DOHH2 (cell line): Measurements from ENCODE around the gene UBE2Q2.
"Not testable (repeated sequence)": the region's sequence is repeated elsewhere in the genome, so short reads cannot be mapped to it uniquely, and the experiment has no call there.

Source experiments
- H3F3A ChIP-seq: fragments of 200-600 bp; sonication (generic), shearing (Covaris generic); 2 replicates; pipeline ENCODE4 v1.6.0; 2016; ENCODE audit warnings: antibody characterized with exemption, mild to moderate bottlenecking; ENCODE audit not compliant: control insufficient read depth, insufficient read depth
- H3K27ac ChIP-seq: fragments of 200-600 bp; sonication (generic); 2 replicates; pipeline ENCODE4 v1.5.1; 2014; ENCODE audit warnings: low read depth, mild to moderate bottlenecking, low read length, moderate library complexity
- H3K27me3 ChIP-seq: fragments of 200-600 bp; sonication (generic); 2 replicates; pipeline ENCODE4 v1.6.1; 2014; ENCODE audit warnings: mild to moderate bottlenecking, low read length, mixed read lengths; ENCODE audit not compliant: control insufficient read depth
- H3K36me3 ChIP-seq: fragments of 200-600 bp; sonication (generic); 2 replicates; pipeline ENCODE4 v1.6.1; 2014; ENCODE audit warnings: mild to moderate bottlenecking, low read length, moderate library complexity, mixed read lengths; ENCODE audit not compliant: control insufficient read depth
- H3K4me1 ChIP-seq: fragments of 200-600 bp; sonication (generic); 2 replicates; pipeline ENCODE4 v1.6.1; 2014; ENCODE audit warnings: mild to moderate bottlenecking, low read length, mixed read lengths; ENCODE audit not compliant: control insufficient read depth
- H3K4me2 ChIP-seq: fragments of 200-600 bp; sonication (generic); 2 replicates; pipeline ENCODE4 v1.6.0; 2014; ENCODE audit warnings: mild to moderate bottlenecking, low read length, moderate library complexity
- H3K4me3 ChIP-seq: fragments of 200-600 bp; sonication (generic); 2 replicates; pipeline ENCODE4 v1.5.1; 2014; ENCODE audit warnings: mild to moderate bottlenecking, low read length, mixed read lengths
- H3K79me2 ChIP-seq: fragments of 200-600 bp; sonication (generic); 2 replicates; pipeline ENCODE4 v1.6.1; 2014; ENCODE audit warnings: mild to moderate bottlenecking, low read length, mixed read lengths; ENCODE audit not compliant: control insufficient read depth
- H3K9me2 ChIP-seq: fragments of 200-600 bp; sonication (generic); replicated peaks from 2 replicates; pipeline ENCODE4 v1.6.1; 2014; ENCODE audit warnings: mild to moderate bottlenecking, low read length, mixed read lengths; ENCODE audit not compliant: control insufficient read depth
- H3K9me3 ChIP-seq: fragments of 200-600 bp; sonication (generic); 2 replicates; pipeline ENCODE4 v1.6.1; 2014; ENCODE audit warnings: antibody characterized with exemption, low read length, mixed read lengths; ENCODE audit not compliant: control insufficient read depth, insufficient read depth
- H4K20me1 ChIP-seq: fragments of 200-600 bp; sonication (generic); 2 replicates; pipeline ENCODE4 v1.6.0; 2014; ENCODE audit warnings: low read depth, mild to moderate bottlenecking, antibody characterized with exemption, low read length, moderate library complexity; ENCODE audit not compliant: control insufficient read depth, insufficient read depth
- EZH2phosphoT487 ChIP-seq: fragments of 200-600 bp; sonication (generic); IDR thresholded peaks from 2 replicates; pipeline ENCODE4 v1.6.1; 2017; ENCODE audit warnings: borderline replicate concordance, mild to moderate bottlenecking, antibody characterized with exemption, low read length, moderate library complexity, mixed read lengths
- TF ChIP-seq, protein P1 (sequence below): fragments of 200-600 bp; sonication (generic); IDR thresholded peaks from one replicate; pipeline ENCODE4 v1.5.1; 2014; ENCODE audit warnings: antibody characterized with exemption, mild to moderate bottlenecking, low read depth, low read length; ENCODE audit not compliant: poor library complexity, severe bottlenecking

Gene UBE2Q2

DNA sequence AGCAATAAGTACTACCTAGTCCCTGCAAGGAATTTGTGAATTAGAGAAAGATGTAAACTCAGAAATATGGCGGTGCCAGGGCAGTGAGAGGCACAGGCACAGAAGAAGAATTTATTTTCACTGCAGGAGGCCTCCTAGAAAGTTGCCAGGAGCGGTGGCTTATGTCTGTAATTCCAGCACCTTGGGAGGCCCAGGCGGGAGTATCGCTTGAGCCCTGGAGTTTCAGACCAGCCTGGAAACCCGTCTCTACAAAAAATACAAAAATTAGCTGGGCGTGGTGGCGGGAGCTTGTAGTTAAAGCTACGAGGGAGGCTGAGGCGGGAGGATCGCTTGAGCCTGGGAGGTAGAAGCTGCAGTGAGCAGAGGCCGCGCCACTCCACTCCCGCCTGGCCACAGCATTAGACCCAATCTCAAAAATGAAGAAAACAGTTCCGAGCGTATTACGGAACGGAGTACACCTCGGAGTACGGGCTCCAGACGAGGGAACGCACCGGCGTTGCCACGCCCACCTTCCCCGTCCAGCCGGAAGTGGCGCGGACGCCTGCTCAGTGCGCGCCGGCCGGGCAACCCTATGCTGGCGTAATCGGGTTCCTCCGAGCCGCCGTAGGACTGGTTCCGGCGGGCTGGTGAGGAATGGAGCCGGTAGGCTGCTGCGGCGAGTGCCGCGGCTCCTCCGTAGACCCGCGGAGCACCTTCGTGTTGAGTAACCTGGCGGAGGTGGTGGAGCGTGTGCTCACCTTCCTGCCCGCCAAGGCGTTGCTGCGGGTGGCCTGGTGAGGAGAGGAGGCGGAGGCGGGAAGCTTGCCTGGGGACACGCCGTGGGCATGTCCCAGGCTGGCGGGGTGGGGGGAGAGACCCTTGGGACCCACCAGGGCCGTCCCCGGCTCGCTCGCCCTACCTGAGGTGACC is 60.3 kb downstream of the UBE2Q2 start, which contains the start of gene FBXO22:
FBXO22 (plus strand) TSS at position 548 of the 909 bp plus-strand sequence; CDS start at position 634, 86 bp downstream.
- H3K9me2 ChIP-seq: no peaks in the 10 kb centered on the region
- peak within 1 kb of the TSS; percentile 51 for H3K27ac ChIP-seq
- no peaks in the 10 kb centered on the region for H4K20me1 ChIP-seq
- TF ChIP-seq, protein P1, sequence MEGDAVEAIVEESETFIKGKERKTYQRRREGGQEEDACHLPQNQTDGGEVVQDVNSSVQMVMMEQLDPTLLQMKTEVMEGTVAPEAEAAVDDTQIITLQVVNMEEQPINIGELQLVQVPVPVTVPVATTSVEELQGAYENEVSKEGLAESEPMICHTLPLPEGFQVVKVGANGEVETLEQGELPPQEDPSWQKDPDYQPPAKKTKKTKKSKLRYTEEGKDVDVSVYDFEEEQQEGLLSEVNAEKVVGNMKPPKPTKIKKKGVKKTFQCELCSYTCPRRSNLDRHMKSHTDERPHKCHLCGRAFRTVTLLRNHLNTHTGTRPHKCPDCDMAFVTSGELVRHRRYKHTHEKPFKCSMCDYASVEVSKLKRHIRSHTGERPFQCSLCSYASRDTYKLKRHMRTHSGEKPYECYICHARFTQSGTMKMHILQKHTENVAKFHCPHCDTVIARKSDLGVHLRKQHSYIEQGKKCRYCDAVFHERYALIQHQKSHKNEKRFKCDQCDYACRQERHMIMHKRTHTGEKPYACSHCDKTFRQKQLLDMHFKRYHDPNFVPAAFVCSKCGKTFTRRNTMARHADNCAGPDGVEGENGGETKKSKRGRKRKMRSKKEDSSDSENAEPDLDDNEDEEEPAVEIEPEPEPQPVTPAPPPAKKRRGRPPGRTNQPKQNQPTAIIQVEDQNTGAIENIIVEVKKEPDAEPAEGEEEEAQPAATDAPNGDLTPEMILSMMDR: no peak
- no peak for TF ChIP-seq EZH2phosphoT487
- H3K4me2 ChIP-seq: peak within 1 kb of the TSS; percentile 70
- no peaks in the 10 kb centered on the region for H3K9me3 ChIP-seq
- H3K79me2 ChIP-seq: peaks cover 39% of the 10 kb centered on the region
- H3K27me3 ChIP-seq: no peaks in the 10 kb centered on the region
- peaks cover 17% of the 10 kb centered on the region for H3K4me1 ChIP-seq
- peak within 1 kb of the TSS; percentile 79 for H3K4me3 ChIP-seq
- peaks cover 5% of the 10 kb centered on the region; the same call in 1 of the 2 replicates for H3F3A ChIP-seq
- peaks cover 19% of the 10 kb centered on the region for H3K36me3 ChIP-seq

DNA sequence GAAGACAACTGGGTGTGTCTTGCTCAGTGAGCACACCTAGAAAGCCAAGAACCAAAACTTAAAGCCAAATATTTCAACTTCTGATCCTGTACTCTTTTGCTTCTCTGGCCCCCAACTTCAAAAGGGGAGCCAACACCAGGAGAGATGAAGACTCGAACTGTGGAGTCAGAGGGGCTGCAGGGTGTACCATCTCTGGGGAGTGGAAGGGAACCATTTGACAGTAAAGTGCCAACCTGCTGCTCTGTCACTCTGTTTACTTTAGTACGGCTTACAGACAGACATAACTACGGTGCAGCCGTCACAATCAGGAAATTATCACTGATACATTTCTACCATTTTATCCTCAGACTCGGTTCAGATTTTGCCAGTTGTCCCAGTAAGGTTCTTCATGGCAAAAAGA is 62.0 kb downstream of the UBE2Q2 start:
- Histone ChIP-seq H3K9me2 (no peaks in the 10 kb centered on the region), H3F3A (no peaks in the 10 kb centered on the region), H3K4me3 (peak overlapping the region; percentile 26), H3K9me3 (no peaks in the 10 kb centered on the region), H3K36me3 (peaks cover 32% of the 10 kb centered on the region), H4K20me1 (no peaks in the 10 kb centered on the region), H3K27me3 (no peaks in the 10 kb centered on the region), H3K4me2 (peak overlapping the region; percentile 70), H3K79me2 (peaks cover 51% of the 10 kb centered on the region), H3K27ac (no peak overlapping the region), H3K4me1 (peaks cover 17% of the 10 kb centered on the region)
- no peak for TF ChIP-seq EZH2phosphoT487
- TF ChIP-seq, protein P1: no peak

DNA sequence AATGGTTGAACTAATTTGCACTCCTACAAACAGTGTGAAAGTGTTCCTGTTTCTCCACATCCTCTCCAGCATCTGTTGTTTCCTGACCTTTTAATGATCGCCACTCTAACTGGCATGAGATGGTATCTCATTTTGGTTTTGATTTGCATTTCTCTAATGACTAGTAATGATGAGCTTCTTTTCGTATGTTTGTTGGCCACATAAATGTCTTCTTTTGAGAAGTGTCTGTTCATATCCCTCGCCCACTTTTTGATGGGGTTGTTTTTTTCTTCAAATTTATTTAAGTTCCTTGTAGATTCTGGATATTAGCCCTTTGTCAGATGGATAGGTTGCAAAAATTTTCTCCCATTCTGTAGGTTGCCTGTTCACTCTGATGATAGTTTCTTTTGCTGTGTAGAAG is 67.1 kb downstream of the UBE2Q2 start:
- not testable (repeated sequence) for H3K9me2 ChIP-seq, H3K27me3 ChIP-seq, H3K27ac ChIP-seq, H3F3A ChIP-seq, H3K4me3 ChIP-seq, H3K4me2 ChIP-seq, H4K20me1 ChIP-seq, H3K9me3 ChIP-seq, H3K4me1 ChIP-seq
- Histone ChIP-seq H3K79me2 (peaks cover 51% of the 10 kb centered on the region), H3K36me3 (peaks cover 50% of the 10 kb centered on the region)

DNA sequence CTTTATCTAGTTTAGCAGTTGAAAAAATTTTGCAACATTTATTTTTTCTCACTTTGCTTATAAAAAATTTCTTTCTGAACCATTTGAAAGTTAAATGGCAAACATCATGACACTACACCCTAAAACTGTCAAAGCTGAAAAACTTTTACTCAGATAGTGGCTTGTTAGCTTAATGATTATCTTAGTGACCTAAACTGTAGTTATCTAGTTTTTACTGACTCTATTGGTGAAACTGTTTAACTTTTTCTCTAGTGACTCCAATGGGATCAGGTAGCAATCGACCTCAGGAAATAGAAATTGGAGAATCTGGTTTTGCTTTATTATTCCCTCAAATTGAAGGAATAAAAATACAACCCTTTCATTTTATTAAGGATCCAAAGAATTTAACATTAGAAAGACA is 73.7 kb downstream of the UBE2Q2 start:
- Histone ChIP-seq H3K4me2 (no peak overlapping the region), H3K36me3 (peaks cover 49% of the 10 kb centered on the region), H3K27ac (no peak overlapping the region), H3K4me3 (no peak overlapping the region), H3K79me2 (peaks cover 3% of the 10 kb centered on the region; the same call in 1 of the 2 replicates), H3K9me2 (no peaks in the 10 kb centered on the region), H3K27me3 (no peaks in the 10 kb centered on the region), H4K20me1 (0 out of 2 replicates have a peak, but pooled peaks cover 4% of the 10 kb centered on the region), H3F3A (no peaks in the 10 kb centered on the region), H3K9me3 (no peaks in the 10 kb centered on the region), H3K4me1 (no peaks in the 10 kb centered on the region)
- no peak for TF ChIP-seq EZH2phosphoT487
- TF ChIP-seq, protein P1: no peak
